NT2/D1 (cell line): Measurements from ENCODE around the gene PDGFC.

Experiments used
- SUZ12 ChIP-seq: IDR thresholded peaks from 2 replicates; pipeline ENCODE4 v1.6.1; 2011; ENCODE audit not compliant: insufficient read length, insufficient read depth; ENCODE audit errors: extremely low read depth
- YY1 ChIP-seq: IDR thresholded peaks from 2 replicates; pipeline ENCODE4 v1.6.1; 2011; ENCODE audit not compliant: insufficient read length, insufficient read depth
- ZNF274 ChIP-seq: IDR thresholded peaks from 2 replicates; pipeline ENCODE4 v1.6.1; 2011; ENCODE audit warnings: mild to moderate bottlenecking, low read depth, low read length

DNA sequence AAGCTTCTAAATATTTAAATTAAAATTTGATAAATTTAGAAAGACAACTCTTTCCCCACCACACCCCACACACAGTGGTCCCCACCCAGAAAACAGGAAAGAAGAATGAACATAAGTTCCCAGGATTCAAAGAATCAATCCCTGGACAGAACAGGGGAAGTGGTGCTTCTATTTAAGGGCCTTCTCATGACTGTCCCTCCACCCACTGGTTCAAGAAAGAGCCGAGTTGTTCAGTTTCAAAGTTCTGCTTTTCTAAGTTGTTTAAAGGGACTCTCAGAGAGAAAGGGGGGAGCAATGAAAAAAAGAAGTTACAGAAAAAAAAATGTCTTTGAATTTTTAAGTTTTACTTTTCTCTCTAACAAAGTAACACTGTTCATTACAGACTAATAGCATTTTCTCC lies 195.8 kb downstream of the PDGFC start:
- no peak for TF ChIP-seq SUZ12
- no peak for TF ChIP-seq ZNF274
- TF ChIP-seq YY1 = no peak
